Choroid plexus epithelial cell (primary cell): ENCODE results near the gene C16orf74.

Experiments used
- DNase-seq: peaks from one replicate; pipeline ENCODE4 v3.0.0-alpha.2; 2010; ENCODE audit warnings: low read depth
- H3K4me3 ChIP-seq: 2 replicates; pipeline ENCODE4 v1.5.1; 2011; ENCODE audit warnings: low read depth, mild to moderate bottlenecking, control low read depth, low read length, moderate library complexity
- CTCF ChIP-seq: conservative IDR thresholded peaks from 2 replicates; pipeline ENCODE4 v1.5.1; 2011; ENCODE audit warnings: low read depth, mild to moderate bottlenecking, control low read depth, inconsistent platforms, low read length, moderate library complexity

Gene C16orf74

GRCh38 chr16:85698459-85698891, 52.4 kb downstream of the C16orf74 start:
- no peak for DNase-seq
- no peak overlapping the region for H3K4me3 ChIP-seq
- TF ChIP-seq CTCF, result no peak

GRCh38 chr16:85697431-85697830, 53.5 kb downstream of the C16orf74 start:
- H3K4me3 ChIP-seq, result no peak overlapping the region
- no peak for DNase-seq
- TF ChIP-seq CTCF, result no peak

GRCh38 chr16:85696781-85697180, 54.1 kb downstream of the C16orf74 start:
- TF ChIP-seq CTCF, result no peak
- no peak overlapping the region for H3K4me3 ChIP-seq

GRCh38 chr16:85695196-85696128, 55.4 kb downstream of the C16orf74 start:
- TF ChIP-seq CTCF, result no peak
- no peak for DNase-seq
- H3K4me3 ChIP-seq, result no peak overlapping the region

More at GRCh38 chr16:85696781-85697180, 54.1 kb downstream of the C16orf74 start:
- DNase-seq, result no peak

GRCh38 chr16:85690469-85691064, 60.3 kb downstream of the C16orf74 start:
- no peak for TF ChIP-seq CTCF
- H3K4me3 ChIP-seq, result no peak overlapping the region
- peak; percentile 7 for DNase-seq

- DNase-seq, result no peak
- TF ChIP-seq CTCF, result no peak
- H3K4me3 ChIP-seq, result no peak overlapping the region
Observed at GRCh38 chr16:85689950-85690320, 61.0 kb downstream of the C16orf74 start.
